Mammary epithelial cell (primary cell): ENCODE data around the gene CLEC11A.

Experiments
- CTCF ChIP-seq, 2 donors: IDR thresholded peaks in 1 of 2; conservative IDR thresholded peaks in 1 of 2; 2 replicates each; pipeline ENCODE4 v1.5.1; 2011 to 2012; ENCODE audit warnings: inconsistent platforms in 2 of 2, low read length in 2 of 2, mild to moderate bottlenecking in 2 of 2, control low read depth in 1 of 2, low read depth in 1 of 2; ENCODE audit not compliant: insufficient read depth in 1 of 2; ENCODE audit errors: extremely low read depth in 1 of 2
- EZH2 ChIP-seq: IDR thresholded peaks from 2 replicates; pipeline ENCODE4 v1.6.1; 2012; ENCODE audit warnings: low read length, inconsistent platforms, borderline replicate concordance

GRCh38 chr19:50741179-50741933, 18.2 kb downstream of the CLEC11A start:
- no peak for TF ChIP-seq CTCF (conservative IDR thresholded peaks at IDR 0.05 in 1 of 2, IDR thresholded peaks at IDR 0.05 in 1 of 2; ENCODE audit: extremely low read depth in 1 of 2, insufficient read depth in 1 of 2, low read depth in 1 of 2, low read length in 2 of 2)
- no peak for TF ChIP-seq EZH2
